Type B pancreatic cell (in vitro differentiated cells): ENCODE results near the gene PITHD1. TPM values are rescaled to one million over a fixed set of nuclear protein-coding genes. Genes with fewer than 3 reads are reported as not detected.
A peak's percentile ranks its signal among the peaks of the same experiment; 100 is the strongest.

Source experiments
- DNase-seq: peaks from one replicate; pipeline ENCODE4 v3.0.0; 2021; ENCODE audit warnings: mixed read lengths; ENCODE audit not compliant: unreplicated experiment; ENCODE audit errors: extremely low spot score
- H3K27ac Mint-ChIP-seq: 2 replicates; pipeline ENCODE4 v1.8.0; 2021; ENCODE audit warnings: mild to moderate bottlenecking, mixed read lengths
- H3K27me3 Mint-ChIP-seq: 2 replicates; pipeline ENCODE4 v1.8.0; 2021; ENCODE audit warnings: mixed read lengths
- H3K36me3 Mint-ChIP-seq: 2 replicates; pipeline ENCODE4 v1.8.0; 2021; ENCODE audit warnings: mixed read lengths
- H3K4me1 Mint-ChIP-seq: one replicate; pipeline ENCODE4 v1.8.0; 2021; ENCODE audit warnings: mixed read lengths; ENCODE audit not compliant: unreplicated experiment
- H3K4me3 Mint-ChIP-seq: 2 replicates; pipeline ENCODE4 v1.8.0; 2021; ENCODE audit warnings: mild to moderate bottlenecking, mixed read lengths
- H3K9me3 Mint-ChIP-seq: 2 replicates; pipeline ENCODE4 v1.8.0; 2021; ENCODE audit warnings: mixed read lengths
- total RNA-seq: library from RNA; stranded (reverse); gene quantifications from 2 replicates; pipeline ENCODE4 v1.2.1, GENCODE V29; 2021; ENCODE audit warnings: low replicate concordance
- TF ChIP-seq, protein P1 (sequence below): fragments of 200-600 bp; sonication (generic); conservative IDR thresholded peaks from 2 replicates; pipeline ENCODE4 v1.5.0; 2021; ENCODE audit warnings: antibody characterized with exemption, mild to moderate bottlenecking

Gene PITHD1
- total RNA-seq, 1 donor from 2014 or later, result 71.1 TPM

DNA sequence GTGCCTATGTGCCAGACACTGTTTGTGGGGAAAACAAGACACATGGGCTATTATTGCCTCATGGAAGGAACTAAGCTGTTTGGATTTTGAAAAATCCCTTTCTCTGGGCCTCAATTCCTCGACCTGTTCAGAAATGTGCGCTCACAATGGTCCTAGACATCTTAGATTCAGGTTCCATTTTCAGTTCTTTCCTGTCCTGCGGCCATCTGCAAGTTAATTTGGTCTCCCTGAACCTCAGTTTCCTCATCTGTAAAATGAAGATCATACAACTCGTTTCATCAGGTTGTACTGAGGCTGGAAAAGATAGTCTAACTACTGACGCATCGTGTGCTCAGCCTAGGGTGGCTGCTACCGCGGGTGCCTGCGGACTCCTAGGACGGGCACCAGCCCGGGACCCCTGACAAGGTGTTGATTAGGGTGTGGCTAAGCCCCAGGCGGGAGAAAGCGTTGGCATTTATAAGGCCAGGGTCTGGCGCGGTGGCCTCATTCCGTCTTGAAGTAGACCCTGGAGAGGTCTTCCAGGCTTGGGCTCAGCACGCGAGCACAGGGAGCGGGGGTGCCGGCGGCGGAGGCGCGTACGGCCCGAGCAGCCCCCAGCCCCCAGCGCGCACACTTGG is 35.4 kb upstream of the PITHD1 start:
- H3K27ac Mint-ChIP-seq, result peak overlapping the region; percentile 88
- H3K27me3 Mint-ChIP-seq, result no peaks in the 10 kb centered on the region
- peaks cover 13% of the 10 kb centered on the region for H3K36me3 Mint-ChIP-seq
- TF ChIP-seq, protein P1, sequence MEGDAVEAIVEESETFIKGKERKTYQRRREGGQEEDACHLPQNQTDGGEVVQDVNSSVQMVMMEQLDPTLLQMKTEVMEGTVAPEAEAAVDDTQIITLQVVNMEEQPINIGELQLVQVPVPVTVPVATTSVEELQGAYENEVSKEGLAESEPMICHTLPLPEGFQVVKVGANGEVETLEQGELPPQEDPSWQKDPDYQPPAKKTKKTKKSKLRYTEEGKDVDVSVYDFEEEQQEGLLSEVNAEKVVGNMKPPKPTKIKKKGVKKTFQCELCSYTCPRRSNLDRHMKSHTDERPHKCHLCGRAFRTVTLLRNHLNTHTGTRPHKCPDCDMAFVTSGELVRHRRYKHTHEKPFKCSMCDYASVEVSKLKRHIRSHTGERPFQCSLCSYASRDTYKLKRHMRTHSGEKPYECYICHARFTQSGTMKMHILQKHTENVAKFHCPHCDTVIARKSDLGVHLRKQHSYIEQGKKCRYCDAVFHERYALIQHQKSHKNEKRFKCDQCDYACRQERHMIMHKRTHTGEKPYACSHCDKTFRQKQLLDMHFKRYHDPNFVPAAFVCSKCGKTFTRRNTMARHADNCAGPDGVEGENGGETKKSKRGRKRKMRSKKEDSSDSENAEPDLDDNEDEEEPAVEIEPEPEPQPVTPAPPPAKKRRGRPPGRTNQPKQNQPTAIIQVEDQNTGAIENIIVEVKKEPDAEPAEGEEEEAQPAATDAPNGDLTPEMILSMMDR, result no peak
- H3K4me1 Mint-ChIP-seq, result peaks cover 26% of the 10 kb centered on the region
- H3K9me3 Mint-ChIP-seq, result no peaks in the 10 kb centered on the region
- DNase-seq, result no peak
- H3K4me3 Mint-ChIP-seq, result peak overlapping the region; percentile 91

DNA sequence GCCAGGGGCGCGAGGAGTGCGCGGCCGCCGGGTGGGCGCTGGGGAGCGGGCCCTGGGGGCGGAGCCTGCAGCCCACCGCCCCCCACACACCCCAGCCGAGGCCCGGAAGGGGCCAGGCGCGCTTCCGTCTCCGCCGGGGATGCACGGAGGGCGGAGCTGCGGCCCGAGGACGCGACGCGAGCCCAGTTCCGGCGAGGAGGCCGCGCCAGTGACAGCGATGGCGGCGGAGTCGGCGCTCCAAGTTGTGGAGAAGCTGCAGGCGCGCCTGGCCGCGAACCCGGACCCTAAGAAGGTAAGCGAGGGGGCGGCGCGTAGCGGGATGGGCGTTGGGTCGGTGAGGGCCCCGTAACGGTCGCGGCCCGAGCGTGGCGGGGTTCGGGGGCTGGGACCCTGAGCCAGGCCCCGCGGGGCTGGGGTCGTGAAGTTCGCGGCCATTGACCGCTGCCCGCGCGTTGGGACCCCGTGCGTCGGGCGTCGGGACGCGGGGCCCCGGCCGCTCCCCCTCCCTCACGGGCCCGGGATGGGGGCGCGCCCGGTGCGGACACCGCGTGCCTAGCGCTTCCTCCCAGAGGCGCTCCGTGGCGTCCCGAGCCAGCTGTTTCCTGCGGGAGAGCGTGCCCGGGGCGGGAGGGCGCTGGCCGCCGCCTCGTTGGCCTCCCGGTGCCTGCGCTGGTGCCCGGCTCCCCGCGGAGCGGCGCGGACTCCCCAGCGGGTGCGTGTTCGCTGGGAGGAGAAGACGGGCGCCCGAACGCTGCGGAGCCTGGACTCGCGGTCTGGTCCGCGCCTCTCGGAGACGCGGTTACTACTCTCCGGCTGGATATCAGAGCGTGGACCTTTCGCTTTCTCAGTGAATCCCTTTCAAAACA is 34.7 kb upstream of the PITHD1 start, which contains the start of gene ELOA:
TSS of gene ELOA (plus strand) at position 185 of the 866 bp plus-strand sequence. CDS start at position 218, 33 bp downstream.
- peak within 1 kb of the TSS; percentile 92 for H3K4me3 Mint-ChIP-seq
- H3K9me3 Mint-ChIP-seq, result no peaks in the 10 kb centered on the region
- TF ChIP-seq, protein P1, result no peak
- H3K36me3 Mint-ChIP-seq, result peaks cover 13% of the 10 kb centered on the region
- H3K4me1 Mint-ChIP-seq, result peaks cover 32% of the 10 kb centered on the region
- H3K27ac Mint-ChIP-seq, result peak within 1 kb of the TSS; percentile 89
- DNase-seq, result peak; percentile 81
- no peaks in the 10 kb centered on the region for H3K27me3 Mint-ChIP-seq

- Mint-ChIP-seq H3K27ac (peak overlapping the region; percentile 89), H3K4me1 (peaks cover 32% of the 10 kb centered on the region), H3K27me3 (no peaks in the 10 kb centered on the region), H3K4me3 (peak overlapping the region; percentile 92), H3K9me3 (no peaks in the 10 kb centered on the region), H3K36me3 (peaks cover 13% of the 10 kb centered on the region)
- TF ChIP-seq, protein P1, result peak; percentile 65
- DNase-seq, result no peak
Measured at GRCh38 chr1:23745515-23745914, 32.7 kb upstream of the PITHD1 start.

GRCh38 chr1:23748016-23748415 is 30.2 kb upstream of the PITHD1 start:
- no peaks in the 10 kb centered on the region for H3K9me3 Mint-ChIP-seq
- no peak overlapping the region for H3K27ac Mint-ChIP-seq
- H3K4me1 Mint-ChIP-seq, result peaks cover 32% of the 10 kb centered on the region
- H3K4me3 Mint-ChIP-seq, result no peak overlapping the region
- H3K36me3 Mint-ChIP-seq, result peaks cover 19% of the 10 kb centered on the region
- H3K27me3 Mint-ChIP-seq, result no peaks in the 10 kb centered on the region
- TF ChIP-seq, protein P1, result no peak
- DNase-seq, result no peak

- TF ChIP-seq, protein P1, result peak; percentile 76
- H3K4me3 Mint-ChIP-seq, result no peak overlapping the region
- no peaks in the 10 kb centered on the region for H3K27me3 Mint-ChIP-seq
Measured at GRCh38 chr1:23751050-23751814, 27.0 kb upstream of the PITHD1 start.

More at GRCh38 chr1:23751050-23751814, 27.0 kb upstream of the PITHD1 start:
- Mint-ChIP-seq H3K27ac (peak overlapping the region; percentile 40), H3K4me1 (peaks cover 18% of the 10 kb centered on the region), H3K9me3 (no peaks in the 10 kb centered on the region), H3K36me3 (peaks cover 26% of the 10 kb centered on the region)
- no peak for DNase-seq
